Stimulated activated naive CD4-positive, alpha-beta T cell treated with Interleukin-2 at 50 U/mL for 16 hours (primary cell): ENCODE measurements around the gene AGRP.
A peak's percentile ranks its signal among the peaks of the same experiment; 100 is the strongest.

ENCODE experiments used
- DNase-seq: peaks from one replicate; lab custom pipeline; 2025; lab: John Stamatoyannopoulos, UW

AGRP gene

GRCh38 chr16:67463059-67463458 is 20.3 kb downstream of the AGRP start:
- no peak for DNase-seq

GRCh38 chr16:67462279-67462655 is 21.1 kb downstream of the AGRP start:
- no peak for DNase-seq

- no peak for DNase-seq
Measured at GRCh38 chr16:67461600-67462278, 21.6 kb downstream of the AGRP start.

- no peak for DNase-seq
Measured at GRCh38 chr16:67460961-67461360, 22.4 kb downstream of the AGRP start.

- DNase-seq: no peak
Measured at GRCh38 chr16:67460168-67460567, 23.2 kb downstream of the AGRP start.

GRCh38 chr16:67459861-67460150 is 23.5 kb downstream of the AGRP start:
- no peak for DNase-seq

DNA sequence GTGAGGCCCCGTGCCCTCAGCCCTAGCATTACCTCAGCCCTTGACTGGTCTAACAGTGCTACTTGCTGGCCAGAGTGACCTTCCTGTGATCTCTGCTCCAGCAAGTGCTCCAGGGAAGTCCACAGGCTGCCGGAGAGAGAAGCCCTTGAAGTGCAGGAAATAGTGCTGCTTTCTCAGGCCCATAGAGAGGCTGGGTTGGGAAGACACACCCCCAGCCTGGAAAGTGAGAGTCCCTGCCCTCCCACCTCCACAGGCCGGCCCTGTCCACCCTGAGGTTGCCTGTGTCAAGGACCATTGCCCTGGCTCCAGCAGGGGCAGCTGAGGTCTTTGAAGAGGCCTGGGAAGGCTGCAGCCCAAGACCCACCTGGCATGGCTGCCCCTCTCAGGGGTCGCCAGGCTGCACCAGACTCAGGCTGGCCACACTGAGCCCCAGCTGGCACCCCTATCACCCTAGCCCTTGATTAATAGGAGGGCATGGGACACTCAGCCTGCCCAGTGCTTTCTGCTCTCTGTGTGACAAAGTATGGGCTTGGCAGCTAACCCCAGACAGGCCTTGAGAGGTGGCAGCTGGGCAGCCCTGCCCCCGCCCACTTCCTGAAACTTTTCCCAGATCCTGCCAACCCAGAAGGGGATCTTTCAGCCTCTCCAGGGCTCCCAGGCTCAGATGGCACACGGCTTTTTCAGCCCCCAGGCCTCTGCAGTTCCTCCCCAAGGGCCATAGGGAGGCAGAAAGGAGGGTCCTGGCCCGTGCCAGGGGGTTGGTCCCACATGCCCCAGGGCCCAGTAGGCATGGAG is 24.1 kb downstream of the AGRP start:
- DNase-seq: no peak

- no peak for DNase-seq
Measured at GRCh38 chr16:67458121-67458641, 25.2 kb downstream of the AGRP start.

- DNase-seq: no peak
Measured at GRCh38 chr16:67457611-67458010, 25.7 kb downstream of the AGRP start.

- DNase-seq: no peak
Measured at GRCh38 chr16:67456391-67457081, 26.8 kb downstream of the AGRP start.

GRCh38 chr16:67454852-67455251 is 28.5 kb downstream of the AGRP start:
- no peak for DNase-seq

DNA sequence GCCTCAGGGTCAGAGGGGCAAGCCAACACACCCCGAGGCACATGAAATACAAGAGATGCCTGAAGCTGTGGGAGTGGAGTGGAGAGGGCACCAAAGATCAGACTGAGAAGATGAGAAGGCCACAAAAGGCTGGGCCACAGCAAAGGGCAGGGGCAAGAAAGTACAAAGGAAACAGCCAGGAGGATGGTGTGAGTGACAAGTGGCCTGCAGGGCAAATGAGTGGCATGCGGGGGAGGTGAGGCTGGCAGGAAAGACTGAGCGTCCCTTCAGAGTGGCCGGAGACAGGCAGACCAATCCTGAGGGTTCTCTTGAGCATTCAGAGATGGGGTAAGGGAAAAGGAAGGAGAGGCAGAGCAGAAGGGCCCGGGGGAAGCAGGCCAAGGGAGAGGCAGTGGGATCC is 29.2 kb downstream of the AGRP start:
- DNase-seq: no peak

DNA sequence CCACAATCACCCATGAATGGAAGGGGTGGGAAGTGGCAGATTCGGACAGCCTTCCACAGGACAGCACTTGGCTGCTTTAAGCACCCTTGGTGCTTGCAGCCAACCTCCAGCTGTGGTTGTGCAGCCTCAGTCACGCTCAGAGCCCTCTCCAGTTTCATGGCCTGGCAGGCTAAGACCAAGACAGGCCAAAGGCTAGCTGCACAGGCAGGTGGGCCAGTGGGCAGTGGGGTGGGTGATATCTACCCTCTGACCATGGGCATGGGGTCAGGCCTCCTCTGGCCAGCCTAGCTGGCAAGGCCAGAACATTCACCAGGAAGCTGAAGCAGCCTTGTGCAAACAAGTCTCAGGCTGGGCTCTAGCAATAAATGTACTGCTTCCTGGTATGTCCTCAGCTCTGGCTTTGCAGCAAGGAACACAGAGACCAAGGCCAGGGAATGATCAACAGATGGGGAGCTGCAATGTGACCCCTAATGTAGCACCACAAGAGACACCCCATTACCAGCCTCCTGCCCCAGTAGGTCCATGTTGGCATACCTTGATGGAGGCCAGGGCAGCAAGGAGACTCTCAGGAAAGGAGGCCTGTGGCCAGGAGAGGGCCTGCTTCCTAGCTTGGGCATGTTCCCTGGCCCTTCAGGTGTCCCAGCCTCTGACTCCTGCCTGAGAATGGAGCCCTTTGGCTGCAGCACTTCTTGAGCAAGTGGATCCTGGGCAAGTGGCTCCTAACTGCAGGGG is 31.5 kb downstream of the AGRP start:
- no peak for DNase-seq

GRCh38 chr16:67451061-67451703 is 32.2 kb downstream of the AGRP start:
- DNase-seq: no peak

DNA sequence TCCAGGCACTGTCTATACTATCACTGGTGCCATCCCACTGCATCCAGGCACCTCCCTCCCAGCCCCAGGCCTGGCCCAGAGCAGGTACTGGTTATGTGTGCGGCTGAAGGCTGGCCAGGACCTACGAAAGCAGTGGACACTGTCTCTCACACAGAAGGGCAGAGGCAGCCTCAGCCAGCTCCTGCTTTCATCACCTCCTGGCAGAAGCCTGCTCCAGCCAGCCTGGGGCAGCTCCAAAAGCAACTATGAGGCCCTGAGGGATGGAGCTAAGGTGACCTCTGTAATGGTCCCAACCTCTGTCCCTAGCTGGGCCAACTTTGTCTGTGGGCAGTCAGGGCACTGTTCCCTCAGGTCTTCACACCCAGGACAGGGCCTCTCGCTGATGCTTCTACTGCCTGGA is 33.6 kb downstream of the AGRP start:
- DNase-seq: no peak

GRCh38 chr16:67449336-67449735 is 34.0 kb downstream of the AGRP start:
- no peak for DNase-seq

- DNase-seq: no peak
Measured at GRCh38 chr16:67448580-67448979, 34.8 kb downstream of the AGRP start.

DNA sequence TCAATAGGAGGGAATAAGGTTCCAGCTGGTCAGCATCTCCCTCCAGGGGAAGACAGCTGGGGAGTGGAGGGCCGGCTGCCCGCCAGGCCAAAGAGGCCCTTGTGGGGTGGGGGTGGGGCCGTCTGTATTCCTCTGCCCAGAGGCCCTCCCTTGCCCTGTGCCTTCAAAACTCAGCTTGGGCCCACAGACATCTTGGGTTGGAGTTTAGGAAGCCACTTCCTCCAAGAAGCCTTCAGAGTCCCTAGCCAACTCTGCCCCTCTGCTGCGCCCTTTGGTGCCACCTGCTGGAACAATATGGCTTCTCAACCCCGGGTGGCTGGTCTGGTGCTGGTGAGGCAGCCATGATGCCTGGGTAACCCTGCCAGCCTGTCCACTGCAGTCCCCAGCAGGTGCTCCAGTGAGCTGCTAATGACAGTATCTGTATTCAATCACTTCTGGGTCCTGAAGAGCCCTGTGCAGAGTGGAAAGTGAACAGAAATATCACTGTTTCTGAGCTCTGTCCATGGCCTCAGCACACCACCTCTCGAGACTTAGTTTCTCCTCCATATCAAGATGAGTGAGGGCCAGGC is 35.8 kb downstream of the AGRP start:
- peak; percentile 60 for DNase-seq

- DNase-seq: no peak
Measured at GRCh38 chr16:67446968-67447507, 36.3 kb downstream of the AGRP start.

GRCh38 chr16:67445913-67446907 is 37.1 kb downstream of the AGRP start:
- no peak for DNase-seq
